ENCODE results near the gene ODF4. TPM values are rescaled to one million over a fixed set of nuclear protein-coding genes. Genes with fewer than 3 reads are reported as not detected.

Gene ODF4
- total and polyA plus RNA-seq, 2 of the 13 experiments (the other 11 are each of a cell fraction or from before 2014, with no cell fraction given): not detected

- TF ChIP-seq ZNF318 (CRISPR knock-in tag; IDR thresholded peaks at IDR 0.05): 0 out of 2 replicates have a peak, but pooled peaks have one; percentile 45
- no peak for TF ChIP-seq JDP2 (CRISPR knock-in tag; IDR thresholded peaks at IDR 0.05; ENCODE audit: borderline replicate concordance)
- no peak for TF ChIP-seq AKNA (CRISPR knock-in tag; IDR thresholded peaks at IDR 0.05; ENCODE audit: borderline replicate concordance)
- no peak; the same call in 1 of the 2 replicates for TF ChIP-seq ZNF556 (CRISPR knock-in tag; IDR thresholded peaks at IDR 0.05; ENCODE audit: borderline replicate concordance)
- no peak for TF ChIP-seq ZBTB43 (CRISPR knock-in tag; conservative IDR thresholded peaks at IDR 0.05)
- peak; percentile 43; the same call in 1 of the 2 replicates for TF ChIP-seq ZNF501 (CRISPR knock-in tag; IDR thresholded peaks at IDR 0.05)
- no peak for TF ChIP-seq ZNF660 (CRISPR knock-in tag; IDR thresholded peaks at IDR 0.05; ENCODE audit: borderline replicate concordance, low read depth)
- peak; percentile 65 for TF ChIP-seq FOXP4 (CRISPR knock-in tag; IDR thresholded peaks at IDR 0.05)
- no peak for TF ChIP-seq ZFP36L2 (CRISPR knock-in tag; IDR thresholded peaks at IDR 0.05)
- TF ChIP-seq ESRRA (CRISPR knock-in tag; IDR thresholded peaks at IDR 0.05; ENCODE audit: low read depth): peak; percentile 85; the same call in 1 of the 2 replicates
These were observed 36.8 kb downstream of the ODF4 start, which contains the start of gene KRABD2 (continued) for GRCh38 chr17:8376271-8377067.
